ENCODE results near the gene ORC3.

ORC3 gene

GRCh38 chr6:87669051-87669450 is 79.1 kb downstream of the ORC3 start:
- no peaks in the 10 kb centered on the region for H3K27me3 ChIP-seq (ENCODE audit: control insufficient read depth in 1 of 2, insufficient read depth in 2 of 2, low read length in 2 of 2)
- H3K9ac ChIP-seq (ENCODE audit: low read depth in 1 of 2, low read length in 2 of 2), result no peak overlapping the region
- H3K36me3 ChIP-seq (ENCODE audit: control insufficient read depth in 1 of 2, insufficient read depth in 2 of 2, low read length in 2 of 2), result peaks cover 2 to 16% of the 10 kb centered on the region in 2 donors
- H3K4me3 ChIP-seq (ENCODE audit: low read depth in 1 of 2, low read length in 2 of 2), result no peak overlapping the region
- H3K4me1 ChIP-seq (ENCODE audit: control insufficient read depth in 1 of 2, insufficient read depth in 2 of 2, low read length in 2 of 2), result no peaks in the 10 kb centered on the region
- no peak overlapping the region for H3K27ac ChIP-seq (ENCODE audit: low read depth, low read length)
- no peaks in the 10 kb centered on the region for H3K9me3 ChIP-seq (ENCODE audit: control insufficient read depth in 1 of 2, low read length in 2 of 2)

- Histone ChIP-seq H3K27me3 (ENCODE audit: control insufficient read depth in 1 of 2, insufficient read depth in 2 of 2, low read length in 2 of 2) (no peaks in the 10 kb centered on the region), H3K27ac (ENCODE audit: low read depth, low read length) (no peak overlapping the region), H3K4me1 (ENCODE audit: control insufficient read depth in 1 of 2, insufficient read depth in 2 of 2, low read length in 2 of 2) (no peaks in the 10 kb centered on the region), H3K9ac (ENCODE audit: low read depth in 1 of 2, low read length in 2 of 2) (no peak overlapping the region), H3K9me3 (ENCODE audit: control insufficient read depth in 1 of 2, low read length in 2 of 2) (no peaks in the 10 kb centered on the region), H3K36me3 (ENCODE audit: control insufficient read depth in 1 of 2, insufficient read depth in 2 of 2, low read length in 2 of 2) (peaks cover 2 to 26% of the 10 kb centered on the region in 2 donors), H3K4me3 (ENCODE audit: low read depth in 1 of 2, low read length in 2 of 2) (no peak overlapping the region)
These were observed 80.8 kb downstream of the ORC3 start for GRCh38 chr6:87670707-87671106.

GRCh38 chr6:87671555-87672029 is 81.7 kb downstream of the ORC3 start:
- Histone ChIP-seq H3K27ac (ENCODE audit: low read depth, low read length) (no peak overlapping the region), H3K4me3 (ENCODE audit: low read depth in 1 of 2, low read length in 2 of 2) (no peak overlapping the region), H3K4me1 (ENCODE audit: control insufficient read depth in 1 of 2, insufficient read depth in 2 of 2, low read length in 2 of 2) (no peaks in the 10 kb centered on the region), H3K36me3 (ENCODE audit: control insufficient read depth in 1 of 2, insufficient read depth in 2 of 2, low read length in 2 of 2) (peaks cover 2 to 29% of the 10 kb centered on the region in 2 donors), H3K27me3 (ENCODE audit: control insufficient read depth in 1 of 2, insufficient read depth in 2 of 2, low read length in 2 of 2) (no peaks in the 10 kb centered on the region), H3K9me3 (ENCODE audit: control insufficient read depth in 1 of 2, low read length in 2 of 2) (no peaks in the 10 kb centered on the region), H3K9ac (ENCODE audit: low read depth in 1 of 2, low read length in 2 of 2) (no peak overlapping the region)

- H3K4me3 ChIP-seq (ENCODE audit: low read depth in 1 of 2, low read length in 2 of 2), result no peak overlapping the region
- H3K27me3 ChIP-seq (ENCODE audit: control insufficient read depth in 1 of 2, insufficient read depth in 2 of 2, low read length in 2 of 2), result no peaks in the 10 kb centered on the region
- peaks cover 4 to 36% of the 10 kb centered on the region in 2 donors for H3K36me3 ChIP-seq (ENCODE audit: control insufficient read depth in 1 of 2, insufficient read depth in 2 of 2, low read length in 2 of 2)
- H3K9ac ChIP-seq (ENCODE audit: low read depth in 1 of 2, low read length in 2 of 2), result no peak overlapping the region
- no peak overlapping the region for H3K27ac ChIP-seq (ENCODE audit: low read depth, low read length)
- no peaks in the 10 kb centered on the region for H3K9me3 ChIP-seq (ENCODE audit: control insufficient read depth in 1 of 2, low read length in 2 of 2)
- peaks cover 0 to 3% of the 10 kb centered on the region in 2 donors for H3K4me1 ChIP-seq (ENCODE audit: control insufficient read depth in 1 of 2, insufficient read depth in 2 of 2, low read length in 2 of 2)
These were observed 82.7 kb downstream of the ORC3 start for GRCh38 chr6:87672641-87673040.

- Histone ChIP-seq H3K4me3 (ENCODE audit: low read depth in 1 of 2, low read length in 2 of 2) (no peak overlapping the region), H3K4me1 (ENCODE audit: control insufficient read depth in 1 of 2, insufficient read depth in 2 of 2, low read length in 2 of 2) (peaks cover 0 to 8% of the 10 kb centered on the region in 2 donors), H3K27me3 (ENCODE audit: control insufficient read depth in 1 of 2, insufficient read depth in 2 of 2, low read length in 2 of 2) (no peaks in the 10 kb centered on the region), H3K9me3 (ENCODE audit: control insufficient read depth in 1 of 2, low read length in 2 of 2) (no peaks in the 10 kb centered on the region), H3K27ac (ENCODE audit: low read depth, low read length) (no peak overlapping the region), H3K36me3 (ENCODE audit: control insufficient read depth in 1 of 2, insufficient read depth in 2 of 2, low read length in 2 of 2) (peaks cover 9 to 38% of the 10 kb centered on the region in 2 donors), H3K9ac (ENCODE audit: low read depth in 1 of 2, low read length in 2 of 2) (no peak overlapping the region)
These were observed 83.3 kb downstream of the ORC3 start for GRCh38 chr6:87673237-87673636.

GRCh38 chr6:87674290-87674689 is 84.4 kb downstream of the ORC3 start:
- H3K27me3 ChIP-seq (ENCODE audit: control insufficient read depth in 1 of 2, insufficient read depth in 2 of 2, low read length in 2 of 2), result no peaks in the 10 kb centered on the region
- peaks cover 0 to 8% of the 10 kb centered on the region in 2 donors for H3K4me1 ChIP-seq (ENCODE audit: control insufficient read depth in 1 of 2, insufficient read depth in 2 of 2, low read length in 2 of 2)
- H3K4me3 ChIP-seq (ENCODE audit: low read depth in 1 of 2, low read length in 2 of 2), result no peak overlapping the region
- H3K27ac ChIP-seq (ENCODE audit: low read depth, low read length), result no peak overlapping the region
- peaks cover 9 to 38% of the 10 kb centered on the region in 2 donors for H3K36me3 ChIP-seq (ENCODE audit: control insufficient read depth in 1 of 2, insufficient read depth in 2 of 2, low read length in 2 of 2)
- no peaks in the 10 kb centered on the region for H3K9me3 ChIP-seq (ENCODE audit: control insufficient read depth in 1 of 2, low read length in 2 of 2)
- no peak overlapping the region for H3K9ac ChIP-seq (ENCODE audit: low read depth in 1 of 2, low read length in 2 of 2)

- H3K36me3 ChIP-seq (ENCODE audit: control insufficient read depth in 1 of 2, insufficient read depth in 2 of 2, low read length in 2 of 2), result peaks cover 9 to 38% of the 10 kb centered on the region in 2 donors
- no peak overlapping the region for H3K9ac ChIP-seq (ENCODE audit: low read depth in 1 of 2, low read length in 2 of 2)
- peaks cover 0 to 8% of the 10 kb centered on the region in 2 donors for H3K4me1 ChIP-seq (ENCODE audit: control insufficient read depth in 1 of 2, insufficient read depth in 2 of 2, low read length in 2 of 2)
- no peaks in the 10 kb centered on the region for H3K9me3 ChIP-seq (ENCODE audit: control insufficient read depth in 1 of 2, low read length in 2 of 2)
- no peak overlapping the region for H3K27ac ChIP-seq (ENCODE audit: low read depth, low read length)
- H3K27me3 ChIP-seq (ENCODE audit: control insufficient read depth in 1 of 2, insufficient read depth in 2 of 2, low read length in 2 of 2), result no peaks in the 10 kb centered on the region
- H3K4me3 ChIP-seq (ENCODE audit: low read depth in 1 of 2, low read length in 2 of 2), result no peak overlapping the region
These were observed 85.2 kb downstream of the ORC3 start for GRCh38 chr6:87675004-87675681.

- H3K36me3 ChIP-seq (ENCODE audit: control insufficient read depth in 1 of 2, insufficient read depth in 2 of 2, low read length in 2 of 2), result peaks cover 5 to 9% of the 10 kb centered on the region in 2 donors
- H3K27me3 ChIP-seq (ENCODE audit: control insufficient read depth in 1 of 2, insufficient read depth in 2 of 2, low read length in 2 of 2), result no peaks in the 10 kb centered on the region
- peaks cover 29 to 41% of the 10 kb centered on the region in 2 donors for H3K4me1 ChIP-seq (ENCODE audit: control insufficient read depth in 1 of 2, insufficient read depth in 2 of 2, low read length in 2 of 2)
- no peak overlapping the region for H3K27ac ChIP-seq (ENCODE audit: low read depth, low read length)
- H3K4me3 ChIP-seq (ENCODE audit: low read depth in 1 of 2, low read length in 2 of 2), result no peak overlapping the region
- no peaks in the 10 kb centered on the region for H3K9me3 ChIP-seq (ENCODE audit: control insufficient read depth in 1 of 2, low read length in 2 of 2)
- no peak overlapping the region for H3K9ac ChIP-seq (ENCODE audit: low read depth in 1 of 2, low read length in 2 of 2)
These were observed 92.4 kb downstream of the ORC3 start for GRCh38 chr6:87682310-87682709.

GRCh38 chr6:87683890-87684289 is 94.0 kb downstream of the ORC3 start:
- H3K4me3 ChIP-seq (ENCODE audit: low read depth in 1 of 2, low read length in 2 of 2), result no peak overlapping the region
- no peaks in the 10 kb centered on the region for H3K27me3 ChIP-seq (ENCODE audit: control insufficient read depth in 1 of 2, insufficient read depth in 2 of 2, low read length in 2 of 2)
- H3K9ac ChIP-seq (ENCODE audit: low read depth in 1 of 2, low read length in 2 of 2), result no peak overlapping the region
- H3K36me3 ChIP-seq (ENCODE audit: control insufficient read depth in 1 of 2, insufficient read depth in 2 of 2, low read length in 2 of 2), result peaks cover 0 to 3% of the 10 kb centered on the region in 2 donors
- H3K27ac ChIP-seq (ENCODE audit: low read depth, low read length), result no peak overlapping the region
- H3K9me3 ChIP-seq (ENCODE audit: control insufficient read depth in 1 of 2, low read length in 2 of 2), result no peaks in the 10 kb centered on the region
- peaks cover 35 to 39% of the 10 kb centered on the region in 2 donors for H3K4me1 ChIP-seq (ENCODE audit: control insufficient read depth in 1 of 2, insufficient read depth in 2 of 2, low read length in 2 of 2)

GRCh38 chr6:87684895-87685654 is 95.1 kb downstream of the ORC3 start:
- Histone ChIP-seq H3K9me3 (ENCODE audit: control insufficient read depth in 1 of 2, low read length in 2 of 2) (no peaks in the 10 kb centered on the region), H3K27me3 (ENCODE audit: control insufficient read depth in 1 of 2, insufficient read depth in 2 of 2, low read length in 2 of 2) (no peaks in the 10 kb centered on the region), H3K4me1 (ENCODE audit: control insufficient read depth in 1 of 2, insufficient read depth in 2 of 2, low read length in 2 of 2) (peaks cover 35 to 39% of the 10 kb centered on the region in 2 donors), H3K27ac (ENCODE audit: low read depth, low read length) (no peak overlapping the region), H3K4me3 (ENCODE audit: low read depth in 1 of 2, low read length in 2 of 2) (no peak overlapping the region), H3K9ac (ENCODE audit: low read depth in 1 of 2, low read length in 2 of 2) (no peak overlapping the region), H3K36me3 (ENCODE audit: control insufficient read depth in 1 of 2, insufficient read depth in 2 of 2, low read length in 2 of 2) (peaks cover 0 to 3% of the 10 kb centered on the region in 2 donors)

Data from duodenal mucosa (tissue), 2 donors.